NCI-H2196 treated with DMSO at 0.1 percent for 48 hours (cell line): ENCODE measurements around the gene SKOR2.

ENCODE experiments used
- DNase-seq: peaks from one replicate; lab custom pipeline; 2025; ENCODE audit not compliant: unreplicated experiment; lab: John Stamatoyannopoulos, UW

SKOR2 gene

DNA sequence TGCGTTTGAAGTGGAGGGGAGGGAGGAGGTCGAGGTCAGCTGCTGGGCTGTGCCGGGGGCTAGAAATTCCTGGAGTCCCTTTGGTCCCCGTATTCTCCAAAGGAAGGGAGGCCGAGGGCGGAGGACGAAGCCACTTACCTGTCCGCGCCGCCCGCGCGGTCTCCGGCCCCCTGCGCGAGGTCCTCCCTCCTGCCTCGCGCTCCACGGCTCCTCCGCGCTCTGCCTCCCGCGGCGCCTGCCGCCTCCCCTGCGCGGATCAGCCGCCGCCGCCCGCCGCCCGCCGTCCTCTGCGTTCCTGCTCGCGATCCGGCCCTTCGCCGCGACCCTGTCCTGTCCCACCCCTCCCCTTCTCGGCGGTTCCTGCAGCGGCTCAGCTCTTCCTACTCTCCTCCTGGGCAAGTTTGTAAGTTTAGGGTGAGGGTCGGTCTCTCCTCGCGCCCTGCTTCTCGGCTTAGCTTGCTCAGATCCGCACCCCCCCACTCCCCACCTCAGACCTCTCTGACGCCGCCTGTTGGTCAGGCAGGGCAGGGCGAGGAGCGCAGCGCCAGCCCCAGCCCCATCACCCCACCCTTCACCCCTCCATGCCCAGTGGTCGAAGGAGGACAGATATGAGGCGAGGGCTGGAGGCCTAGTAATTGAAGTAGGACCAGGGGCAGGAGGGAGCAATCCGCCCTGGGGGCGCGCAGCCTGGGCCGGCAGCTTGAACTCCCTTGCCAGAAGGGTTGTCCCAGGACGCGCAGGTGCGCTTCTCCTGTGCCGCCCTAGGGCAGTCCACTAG lies 9.7 kb upstream of the SKOR2 start:
- no peak for DNase-seq

DNA sequence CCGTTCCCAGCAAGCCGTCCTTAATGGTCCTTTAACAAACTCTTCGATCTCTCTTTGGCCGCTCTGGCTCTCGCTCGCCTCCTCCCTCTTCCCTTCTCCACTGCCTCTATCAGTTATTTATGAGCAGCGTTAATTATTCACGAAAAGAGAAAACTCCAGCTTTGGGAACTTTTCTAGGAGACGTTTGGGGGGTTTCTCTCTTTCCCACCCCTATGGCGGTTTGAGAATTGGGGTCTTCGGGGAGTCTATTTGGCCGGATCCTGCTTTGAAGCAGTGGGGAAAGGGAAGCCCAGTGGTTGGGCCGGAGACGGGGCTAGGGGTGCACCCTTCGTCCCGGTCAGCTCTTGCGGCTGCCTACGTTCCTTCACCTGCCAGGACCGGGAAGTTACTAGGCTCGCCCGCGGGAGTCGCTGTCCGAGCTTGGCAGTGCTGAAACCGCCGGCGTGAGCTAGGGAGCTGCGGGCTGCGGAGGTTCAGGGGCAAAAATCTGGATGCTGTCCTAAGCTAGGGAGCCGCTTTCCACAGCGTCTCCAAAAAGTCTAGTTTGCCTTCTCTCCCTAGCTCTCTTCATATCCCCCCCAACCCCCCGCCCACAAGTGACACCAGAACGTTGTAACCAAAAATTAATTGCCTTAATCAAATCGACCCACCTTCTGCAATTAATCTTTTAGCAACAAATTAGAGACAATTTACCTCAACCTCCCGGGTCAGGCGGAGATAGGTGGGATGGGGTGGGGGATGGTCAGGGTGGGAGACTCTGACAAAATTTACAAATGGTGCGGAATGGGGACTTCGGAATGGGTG lies 8.9 kb upstream of the SKOR2 start:
- no peak for DNase-seq

DNA sequence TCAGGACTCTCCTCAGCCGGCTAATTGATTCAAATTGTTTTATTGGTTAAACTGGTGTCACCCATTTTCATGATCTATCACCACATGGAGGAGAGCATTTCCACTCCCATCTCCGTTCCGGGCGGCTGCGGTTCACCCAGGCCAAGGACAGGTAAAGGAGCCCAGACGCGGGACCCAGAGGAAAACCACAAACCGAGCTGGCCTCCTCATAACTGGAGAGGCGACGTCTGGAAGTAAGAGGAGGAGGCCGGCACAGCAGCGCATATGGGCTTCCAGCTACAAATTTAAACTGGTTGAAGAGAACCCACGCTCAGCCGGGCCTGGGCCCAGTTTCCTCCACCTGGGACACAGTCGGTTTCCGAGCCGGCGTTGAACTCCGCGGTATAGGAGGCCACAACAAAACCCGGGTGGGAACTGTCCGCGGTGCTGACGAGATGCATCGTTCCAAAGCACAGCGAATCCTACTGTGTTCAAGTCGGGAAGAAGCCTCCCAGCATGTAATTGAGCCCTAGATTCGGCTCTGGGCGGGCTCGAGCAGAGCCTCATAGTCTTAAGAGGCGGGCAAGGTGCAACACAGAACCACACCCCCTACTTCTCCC lies 3.0 kb upstream of the SKOR2 start:
- no peak for DNase-seq

DNA sequence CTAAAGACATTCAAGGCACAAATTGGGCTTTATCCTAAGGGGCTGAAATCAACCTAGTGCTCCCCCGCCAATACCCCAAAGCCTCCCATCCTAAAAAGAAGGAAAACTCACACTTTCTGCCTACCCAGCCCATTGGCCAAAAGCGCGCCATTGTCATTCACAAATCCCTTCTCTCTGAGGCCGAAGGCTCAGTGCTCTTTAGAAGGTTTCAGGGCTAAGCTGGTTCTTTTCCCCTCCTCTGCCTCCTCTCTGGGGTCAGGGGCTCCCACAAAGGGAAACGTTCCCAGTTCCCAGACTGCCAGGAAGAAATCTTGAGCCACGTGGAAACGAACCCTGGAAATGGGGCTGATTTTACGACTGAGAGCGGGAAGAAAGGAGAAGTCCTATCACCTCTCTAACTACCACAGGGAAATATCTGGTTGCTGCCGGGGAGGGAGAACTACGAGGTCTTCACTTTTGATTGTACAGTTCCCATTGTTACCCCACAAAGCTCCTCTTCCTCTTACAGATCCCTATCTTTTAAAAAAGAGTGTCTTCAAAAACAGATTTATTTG lies 1.7 kb upstream of the SKOR2 start:
- DNase-seq: no peak

DNA sequence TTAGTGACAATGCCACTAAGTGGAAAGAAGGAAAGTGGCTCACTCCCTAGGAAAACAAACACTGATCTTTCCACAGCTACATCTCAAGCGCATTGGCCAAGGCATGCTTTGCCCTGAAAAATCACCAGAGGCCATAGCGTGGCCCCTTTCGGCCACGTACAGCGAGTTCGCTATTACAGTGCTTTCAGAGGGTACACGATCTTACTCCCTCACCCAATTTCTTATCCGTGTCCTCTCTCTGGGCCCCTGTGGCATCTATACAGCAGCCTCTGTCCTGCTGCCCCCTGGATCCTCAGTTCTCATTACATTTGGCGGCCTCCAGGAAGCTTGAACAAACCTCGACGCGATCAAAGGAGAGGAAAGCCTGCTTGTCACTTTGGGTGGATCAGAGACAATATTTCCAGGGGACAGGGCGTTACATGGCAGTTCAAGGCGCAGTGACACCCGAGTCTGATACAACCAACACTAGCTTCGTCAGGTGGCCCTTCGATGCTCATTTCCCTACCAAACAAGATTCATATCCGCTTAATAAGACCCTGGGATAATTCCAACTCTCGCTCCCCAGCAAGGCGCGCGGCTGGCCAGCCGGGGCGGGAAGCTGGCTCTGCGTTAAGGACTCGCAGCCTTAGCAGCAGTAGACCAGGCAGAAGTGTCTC lies 941 bp downstream of the SKOR2 start:
- DNase-seq: no peak

DNA sequence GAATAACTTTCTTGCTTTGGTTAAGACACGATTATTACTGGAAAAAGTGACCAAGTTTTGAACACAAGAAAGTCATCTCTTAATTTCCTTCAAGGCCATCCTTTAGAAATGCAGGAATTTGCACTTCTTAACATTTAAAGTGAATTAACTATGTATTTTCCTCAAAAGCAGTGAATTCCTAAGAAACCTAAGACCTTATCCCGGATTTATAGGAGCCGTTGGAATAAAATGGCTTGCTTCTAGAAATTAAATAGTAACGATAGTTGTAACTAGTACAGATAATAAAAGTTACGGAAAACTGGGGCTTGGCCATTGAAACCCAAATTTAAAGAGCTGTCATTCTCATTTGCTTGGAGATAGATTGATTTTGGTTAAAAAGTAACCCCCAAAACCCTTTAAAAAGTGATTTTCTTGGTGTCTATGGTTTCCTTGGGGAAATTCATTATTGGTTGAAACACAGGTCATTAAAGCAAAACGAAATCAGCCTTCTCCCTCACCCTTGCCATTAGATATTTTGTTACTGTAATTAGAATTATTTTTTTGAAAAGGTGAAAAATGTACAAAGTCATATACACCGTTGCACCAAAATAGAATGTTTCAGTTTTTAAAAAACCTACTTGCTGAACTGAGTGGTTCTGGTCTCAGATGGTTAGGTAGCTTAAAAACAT lies 2.0 kb downstream of the SKOR2 start:
- no peak for DNase-seq

DNA sequence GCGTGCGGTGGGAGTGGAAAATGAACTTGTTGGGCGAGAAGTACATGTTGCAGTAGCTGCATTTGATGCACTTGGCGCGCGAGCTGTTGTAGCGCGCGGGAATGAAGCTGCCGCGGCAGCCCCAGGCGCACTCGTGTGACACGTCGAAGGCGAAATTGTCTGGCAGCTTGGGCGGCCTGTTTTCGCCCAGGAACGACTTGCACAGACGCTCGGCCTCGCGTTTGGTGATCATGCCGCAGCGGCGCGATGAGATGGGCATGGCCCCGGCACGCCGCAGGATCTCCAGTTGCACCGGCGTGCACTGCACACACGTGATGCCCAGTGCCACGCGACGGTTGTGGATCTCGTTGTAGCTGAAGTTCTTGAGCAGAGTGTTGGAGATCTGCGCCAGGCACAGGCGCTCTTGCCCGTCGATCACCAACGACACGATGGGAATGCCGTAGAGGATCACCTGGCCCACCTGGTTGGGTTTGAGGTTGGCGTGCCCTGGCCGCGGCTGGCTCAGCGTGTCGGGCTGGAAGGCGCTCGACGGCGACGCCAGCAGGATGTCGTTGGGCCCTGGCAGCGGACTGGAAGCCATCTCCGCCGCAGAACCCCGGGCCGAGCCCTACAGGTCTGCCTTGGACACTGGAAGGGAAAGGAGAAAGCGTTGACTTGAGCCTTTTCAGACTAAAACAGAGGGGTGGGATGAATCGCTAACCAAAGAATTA lies 2.7 kb downstream of the SKOR2 start:
- DNase-seq: no peak

DNA sequence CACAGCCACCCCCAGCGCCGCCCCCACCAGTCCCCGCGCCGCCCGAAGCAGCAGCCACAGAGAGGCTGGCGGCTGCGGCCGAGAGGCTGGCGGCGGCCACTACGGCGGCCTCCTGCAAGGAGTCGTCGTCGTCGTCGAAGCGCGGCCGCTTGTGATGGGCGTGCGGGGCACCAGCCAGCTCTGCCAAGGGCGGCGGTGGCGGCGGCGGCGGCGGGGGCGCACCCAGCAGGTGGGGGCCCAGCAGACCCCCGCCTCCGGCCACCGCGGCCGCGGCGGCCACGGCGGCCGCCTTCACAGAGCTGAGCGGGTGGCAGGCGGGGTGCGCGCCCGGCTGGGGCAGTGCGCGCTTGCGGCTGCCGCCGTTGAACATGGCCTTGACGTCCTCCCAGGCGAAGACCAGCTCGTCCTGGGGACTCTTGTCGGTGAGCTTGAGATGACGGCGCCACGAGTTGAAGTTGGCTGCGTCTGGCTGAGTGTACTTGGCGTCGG lies 3.3 kb downstream of the SKOR2 start:
- DNase-seq: no peak

DNA sequence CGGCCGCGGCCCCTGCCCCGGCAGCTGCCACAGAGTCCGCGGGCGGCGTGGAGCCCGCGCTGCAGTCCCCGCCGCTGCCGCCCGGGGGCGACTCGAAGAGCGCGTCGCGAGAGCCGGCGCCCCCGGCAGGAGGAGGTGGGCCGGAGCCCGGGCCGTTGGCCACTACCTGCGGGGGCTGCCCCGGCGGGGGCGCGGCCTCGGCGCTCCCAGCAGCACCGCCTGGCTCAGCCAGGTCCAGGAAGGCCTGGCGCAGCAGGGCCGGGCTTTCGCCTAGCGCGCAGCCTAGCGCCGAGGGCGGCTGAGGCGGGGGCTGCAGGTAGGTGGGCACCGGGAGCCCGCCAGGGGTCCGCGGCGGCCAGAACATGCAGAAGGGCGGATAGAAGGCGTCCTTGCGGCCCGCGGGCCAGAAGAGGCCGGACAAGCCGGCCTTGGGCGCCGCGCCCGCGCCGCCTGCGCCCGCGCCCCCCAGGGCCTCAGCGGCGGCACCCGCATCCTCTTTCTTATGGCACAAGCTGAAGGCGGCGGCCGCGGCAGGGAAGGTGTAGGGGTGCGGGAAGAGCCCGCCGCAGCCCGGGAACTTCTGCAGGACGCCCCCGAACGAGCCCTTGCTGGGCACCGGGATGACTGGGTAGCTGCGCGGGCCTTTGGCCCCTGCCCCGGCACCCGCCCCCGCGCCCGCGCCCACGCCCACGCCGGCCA lies 3.9 kb downstream of the SKOR2 start:
- DNase-seq: no peak

DNA sequence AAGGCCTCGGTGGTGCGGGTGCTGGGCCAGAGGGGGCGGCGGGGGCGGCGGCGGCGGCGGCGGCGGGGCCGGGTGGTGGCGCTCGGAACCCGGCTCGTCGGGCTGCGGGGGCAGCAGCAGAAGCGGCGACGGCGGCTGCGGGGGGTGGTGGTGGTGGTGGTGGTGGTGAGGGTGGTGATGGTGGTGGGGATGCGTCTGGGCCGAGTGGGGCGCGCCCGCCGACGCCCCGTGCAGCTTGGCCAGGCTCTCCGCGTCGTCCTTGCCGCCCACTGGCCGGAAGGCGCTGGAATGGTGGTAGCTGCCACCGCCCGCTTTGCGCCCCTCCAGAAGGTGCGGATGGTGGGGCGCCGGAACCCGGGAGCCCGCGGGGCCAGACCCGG lies 4.4 kb downstream of the SKOR2 start:
- no peak for DNase-seq

DNA sequence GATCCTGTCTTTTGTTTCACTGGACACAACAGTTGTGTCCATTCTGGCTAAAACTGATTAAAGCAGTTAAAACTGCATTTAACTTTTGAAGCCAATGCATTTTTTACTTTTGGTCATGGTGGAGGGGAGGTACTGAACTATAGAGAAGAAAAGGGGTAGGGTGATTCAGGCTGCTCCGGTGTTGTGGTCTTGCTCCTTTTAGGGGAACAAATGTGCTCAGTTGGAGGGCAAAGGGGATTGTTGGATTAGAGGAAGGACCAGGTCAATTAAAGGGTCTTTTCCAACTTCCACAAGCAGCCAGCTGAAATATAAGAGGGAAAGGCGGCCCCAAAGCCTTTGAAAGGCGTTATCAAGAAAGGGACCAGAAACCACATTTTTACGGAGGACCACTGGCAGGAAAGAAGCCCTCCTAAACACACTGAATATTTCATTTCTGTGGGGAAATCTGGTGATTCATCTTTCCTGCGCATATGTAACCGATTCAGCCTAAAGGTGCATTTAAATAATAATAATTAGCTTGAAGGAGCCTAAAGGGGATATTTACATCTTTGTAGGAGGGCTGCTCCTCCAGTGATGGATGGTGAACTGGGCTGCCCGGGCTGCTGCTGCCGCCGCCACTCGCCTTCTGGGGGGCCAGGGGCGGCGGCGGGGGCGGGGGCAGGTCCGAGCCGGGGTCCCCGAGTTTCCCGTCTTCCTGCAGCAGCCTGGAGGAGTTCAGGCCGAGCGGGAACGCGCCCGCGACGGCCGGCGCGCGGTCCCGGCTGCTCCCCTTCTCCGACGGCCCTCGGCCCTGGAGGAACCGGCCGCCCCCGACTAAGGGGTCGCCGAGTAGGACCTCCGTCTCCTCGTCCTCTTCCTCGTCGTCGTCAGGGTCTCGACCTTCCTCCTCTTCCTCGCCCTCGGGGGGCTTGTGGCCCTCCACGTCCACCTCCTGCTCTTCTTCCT lies 5.2 kb downstream of the SKOR2 start:
- DNase-seq: no peak

DNA sequence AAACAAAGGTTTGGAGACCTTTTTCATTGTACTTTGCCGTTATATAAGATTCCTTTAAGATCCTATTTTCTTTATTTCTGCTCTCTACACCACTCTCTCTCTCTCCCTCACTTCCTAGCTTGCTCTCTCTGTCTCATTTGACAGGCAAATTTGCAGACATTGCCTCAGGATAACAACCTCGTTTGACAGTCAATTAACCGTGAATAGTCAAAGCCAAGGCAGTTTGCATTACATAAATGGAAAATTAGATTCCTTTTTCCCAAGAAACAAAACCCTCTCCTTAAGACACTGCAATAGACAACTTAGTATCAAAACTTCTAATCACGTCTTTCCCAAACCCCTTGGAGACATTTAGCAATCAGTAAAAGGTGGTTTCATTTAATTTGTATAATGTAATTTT lies 7.4 kb downstream of the SKOR2 start:
- no peak for DNase-seq

DNA sequence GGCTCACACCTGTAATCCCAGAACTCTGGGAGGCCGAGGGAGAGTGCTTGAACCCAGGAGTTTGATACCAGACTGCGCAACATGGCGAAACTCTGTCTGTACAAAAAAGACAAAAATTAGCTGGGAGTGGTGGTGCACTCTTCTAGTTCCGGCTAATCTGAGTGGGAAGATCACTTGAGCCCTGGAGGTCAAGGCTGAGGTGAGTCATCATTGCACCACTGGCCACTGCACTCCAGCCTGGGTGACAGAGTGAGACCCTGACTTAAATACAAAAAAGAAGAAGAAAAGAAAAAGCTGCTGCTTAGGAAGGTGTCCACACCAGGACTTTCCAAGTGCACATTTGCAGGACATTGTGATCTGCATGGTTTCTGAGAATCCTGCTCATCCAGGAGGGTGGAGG lies 16.4 kb downstream of the SKOR2 start:
- no peak for DNase-seq

DNA sequence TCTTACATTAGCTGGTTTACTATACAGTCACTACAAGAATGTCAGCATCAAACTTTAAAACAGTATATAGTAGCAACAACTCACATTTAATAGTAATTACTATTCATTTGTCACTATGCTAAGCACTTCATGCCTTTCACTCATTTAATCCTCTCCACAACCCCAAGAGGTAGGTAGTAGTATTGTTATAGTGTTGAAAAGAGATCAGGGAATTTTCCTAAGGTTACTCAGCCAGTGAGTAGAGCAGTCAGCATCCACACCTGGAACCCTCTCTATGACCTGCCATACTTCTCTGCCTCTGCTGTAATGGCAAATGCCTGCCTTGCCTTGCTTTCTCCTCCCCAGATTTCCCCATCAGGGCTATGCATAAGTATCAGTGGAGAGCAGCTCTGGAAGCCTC lies 24.8 kb downstream of the SKOR2 start:
- DNase-seq: no peak

DNA sequence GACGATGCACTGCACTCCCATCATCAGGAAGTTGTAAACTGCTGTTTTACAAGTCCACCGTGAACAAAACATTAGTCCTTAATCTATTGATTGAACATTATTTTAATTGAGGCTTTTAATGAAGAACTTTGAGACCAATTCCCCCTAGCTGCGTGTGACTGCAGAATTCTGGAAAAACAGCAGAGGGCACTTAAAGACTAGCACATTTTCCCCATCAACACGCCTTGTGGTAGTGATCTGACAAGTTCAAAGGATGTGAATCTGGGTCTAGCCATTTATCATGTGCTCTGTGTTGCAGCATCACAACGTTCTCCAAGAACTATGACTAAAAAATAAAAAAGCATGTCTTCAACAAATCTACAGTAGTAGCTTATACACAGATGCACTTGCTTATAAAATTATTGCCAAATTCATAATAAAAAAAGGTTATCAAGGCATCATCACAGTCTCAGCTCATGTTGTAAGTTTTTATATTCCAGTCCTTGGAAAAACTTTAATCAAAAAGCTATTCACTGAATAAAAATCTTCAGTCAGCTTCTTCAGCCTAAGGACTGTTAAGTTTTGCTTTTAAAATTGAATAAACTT lies 35.8 kb downstream of the SKOR2 start:
- DNase-seq: peak; percentile 19

DNA sequence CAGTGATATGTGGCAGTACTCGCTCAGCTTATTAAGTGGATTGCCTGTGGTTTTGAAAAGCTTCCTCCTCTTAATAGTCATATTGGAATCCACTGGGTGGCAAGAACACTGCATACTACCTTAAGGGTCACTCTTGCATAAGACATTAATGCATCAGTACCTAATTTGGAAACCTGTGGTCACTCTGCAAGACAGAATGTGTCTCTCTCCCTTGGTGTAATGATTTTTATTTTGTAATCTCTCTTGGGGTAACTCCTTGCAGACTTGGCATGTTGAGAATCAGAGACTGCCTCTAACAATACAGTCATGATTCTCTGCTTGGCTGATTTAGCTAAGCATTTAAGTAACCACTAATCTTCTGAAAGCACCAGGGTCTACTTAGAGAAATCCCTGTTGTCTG lies 42.3 kb downstream of the SKOR2 start:
- no peak for DNase-seq

DNA sequence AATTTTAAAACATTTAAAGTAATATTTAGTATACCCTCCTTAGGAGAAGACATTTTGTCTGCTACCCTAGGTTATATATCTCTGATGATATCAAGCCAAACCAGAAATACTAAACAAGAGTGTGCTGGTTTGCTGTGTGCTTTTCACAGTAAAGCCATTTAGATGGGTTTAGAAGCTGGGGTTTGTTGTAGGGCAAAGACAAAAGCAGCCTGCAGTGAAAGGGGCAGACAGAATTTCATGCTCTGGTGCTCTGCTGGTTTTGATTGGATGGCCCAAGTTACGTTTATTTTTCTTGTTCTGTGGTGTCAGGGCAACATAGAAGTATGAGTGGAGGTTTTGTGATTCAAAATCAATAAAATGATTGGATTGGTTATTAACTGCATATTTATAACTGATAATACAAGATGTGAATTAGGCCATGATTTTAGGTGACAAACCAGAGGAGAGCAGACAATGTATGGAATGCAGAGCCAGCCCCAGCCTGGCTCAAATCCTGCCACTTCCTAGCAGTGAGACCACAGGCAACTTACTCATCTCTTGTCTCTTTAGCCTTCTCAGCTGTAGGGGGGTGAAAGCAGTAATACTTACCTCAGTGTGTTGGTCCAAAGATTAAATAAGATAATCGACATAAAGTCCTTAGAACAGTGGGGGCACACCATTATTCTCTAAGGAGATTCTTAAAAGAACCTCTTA lies 44.4 kb downstream of the SKOR2 start:
- DNase-seq: no peak
